Neural cell (in vitro differentiated cells): ENCODE measurements around the gene NPAS2. TPM values are rescaled to one million over a fixed set of nuclear protein-coding genes. Genes with fewer than 3 reads are reported as not detected.

Source experiments
- H2AFZ ChIP-seq: fragments of 200-600, 300-800 bp; sonication (generic), shearing (Covaris generic); 2 replicates; pipeline ENCODE4 v1.6.0; 2014; ENCODE audit warnings: low read depth, mild to moderate bottlenecking, antibody characterized with exemption, low read length, moderate library complexity
- H3F3A ChIP-seq: fragments of 200-600 bp; shearing (Covaris generic); 2 replicates; pipeline ENCODE4 v1.6.1; 2016; ENCODE audit warnings: mild to moderate bottlenecking, moderate library complexity, mixed read lengths, antibody characterized with exemption, low read length; ENCODE audit not compliant: insufficient read depth, poor library complexity, severe bottlenecking
- H3K27ac ChIP-seq: fragments of 200-600, 300-800 bp; sonication (generic), shearing (Covaris generic); 2 replicates; pipeline ENCODE4 v1.5.1; 2014; ENCODE audit warnings: mild to moderate bottlenecking, low read length, moderate library complexity
- H3K27me3 ChIP-seq: fragments of 300-800, 200-600 bp; sonication (generic), shearing (Covaris generic); 2 replicates; pipeline ENCODE4 v1.6.0; 2014; ENCODE audit warnings: mild to moderate bottlenecking, low read depth, low read length, moderate library complexity; ENCODE audit not compliant: insufficient read depth
- H3K36me3 ChIP-seq: fragments of 300-800, 200-600 bp; sonication (generic), shearing (Covaris generic); 2 replicates; pipeline ENCODE4 v1.5.1; 2014; ENCODE audit warnings: mild to moderate bottlenecking, antibody characterized with exemption, low read length, moderate library complexity; ENCODE audit not compliant: insufficient read depth
- H3K4me2 ChIP-seq: fragments of 300-800, 200-600 bp; sonication (generic), shearing (Covaris generic); 2 replicates; pipeline ENCODE4 v1.6.0; 2014; ENCODE audit warnings: mild to moderate bottlenecking, low read length
- H3K4me3 ChIP-seq: fragments of 300-800, 200-600 bp; sonication (generic), shearing (Covaris generic); 2 replicates; pipeline ENCODE4 v1.5.1; 2014; ENCODE audit warnings: mild to moderate bottlenecking, low read length, moderate library complexity
- H3K79me2 ChIP-seq: fragments of 200-600 bp; shearing (Covaris generic); replicated peaks from 2 replicates; pipeline ENCODE4 v1.6.0; 2014; ENCODE audit warnings: mild to moderate bottlenecking, low read length, moderate library complexity; ENCODE audit not compliant: insufficient read depth
- H3K9ac ChIP-seq: fragments of 300-800, 200-600 bp; sonication (generic), shearing (Covaris generic); 2 replicates; pipeline ENCODE4 v1.6.1; 2016; ENCODE audit warnings: mild to moderate bottlenecking, low read length, mixed read lengths
- H3K9me2 ChIP-seq: fragments of 200-600 bp; shearing (Covaris generic); 2 replicates; pipeline ENCODE4 v1.6.1; 2016; ENCODE audit warnings: mild to moderate bottlenecking, low read length, mixed read lengths; ENCODE audit not compliant: insufficient read depth
- H3K9me3 ChIP-seq: fragments of 200-600, 300-800 bp; sonication (generic), shearing (Covaris generic); 2 replicates; pipeline ENCODE4 v1.6.1; 2016; ENCODE audit warnings: mild to moderate bottlenecking, mixed run types, low read length, moderate library complexity, mixed read lengths
- H4K20me1 ChIP-seq: fragments of 200-600 bp; shearing (Covaris generic); 2 replicates; pipeline ENCODE4 v1.6.1; 2016; ENCODE audit warnings: mild to moderate bottlenecking, mixed run types; ENCODE audit not compliant: insufficient read depth
- CTCF ChIP-seq: fragments of 450-650 bp; IDR thresholded peaks from 2 replicates; pipeline ENCODE4 v1.5.1; 2014; ENCODE audit warnings: antibody characterized with exemption, mild to moderate bottlenecking, moderate library complexity; ENCODE audit not compliant: poor library complexity, severe bottlenecking
- EP300 ChIP-seq: fragments of 450-650 bp; conservative IDR thresholded peaks from 2 replicates; pipeline ENCODE4 v1.6.1; 2014; ENCODE audit warnings: antibody characterized with exemption, mild to moderate bottlenecking, moderate library complexity; ENCODE audit not compliant: poor library complexity, severe bottlenecking
- EZH2 ChIP-seq: fragments of 200-600, 300-800 bp; shearing (Covaris generic), sonication (generic); IDR thresholded peaks from 2 replicates; pipeline ENCODE4 v1.6.1; 2014; ENCODE audit warnings: antibody characterized with exemption, low read length, borderline replicate concordance, mild to moderate bottlenecking; ENCODE audit not compliant: insufficient read depth, poor library complexity, severe bottlenecking
- MXI1 ChIP-seq: fragments of 450-650 bp; conservative IDR thresholded peaks from 2 replicates; pipeline ENCODE4 v1.6.1; 2014; ENCODE audit warnings: antibody characterized with exemption, mild to moderate bottlenecking; ENCODE audit not compliant: poor library complexity, severe bottlenecking
- POLR2AphosphoS5 ChIP-seq: IDR thresholded peaks from 2 replicates; pipeline ENCODE4 v1.6.1; 2012
- RAD21 ChIP-seq: fragments of 450-650 bp; conservative IDR thresholded peaks from 2 replicates; pipeline ENCODE4 v1.6.1; 2014; ENCODE audit warnings: antibody characterized with exemption, mild to moderate bottlenecking, moderate library complexity
- REST ChIP-seq: IDR thresholded peaks from 2 replicates; pipeline ENCODE4 v1.6.1; 2012; ENCODE audit warnings: borderline replicate concordance
- SMC3 ChIP-seq: fragments of 450-650 bp; conservative IDR thresholded peaks from 2 replicates; pipeline ENCODE4 v1.6.1; 2014; ENCODE audit warnings: antibody characterized with exemption, mild to moderate bottlenecking, moderate library complexity; ENCODE audit not compliant: poor library complexity
- TAF1 ChIP-seq: IDR thresholded peaks from 2 replicates; pipeline ENCODE4 v1.6.1; 2012; ENCODE audit warnings: low read depth
- polyA plus RNA-seq: library from polyadenylated mRNA; depleted of rRNA; stranded (reverse); fragments of >200 nt; gene quantifications from 2 replicates; pipeline ENCODE4 v1.2.3, GENCODE V29; 2014

NPAS2 gene
- polyA plus RNA-seq, 1 donor from 2014 or later: 2.1 TPM

DNA sequence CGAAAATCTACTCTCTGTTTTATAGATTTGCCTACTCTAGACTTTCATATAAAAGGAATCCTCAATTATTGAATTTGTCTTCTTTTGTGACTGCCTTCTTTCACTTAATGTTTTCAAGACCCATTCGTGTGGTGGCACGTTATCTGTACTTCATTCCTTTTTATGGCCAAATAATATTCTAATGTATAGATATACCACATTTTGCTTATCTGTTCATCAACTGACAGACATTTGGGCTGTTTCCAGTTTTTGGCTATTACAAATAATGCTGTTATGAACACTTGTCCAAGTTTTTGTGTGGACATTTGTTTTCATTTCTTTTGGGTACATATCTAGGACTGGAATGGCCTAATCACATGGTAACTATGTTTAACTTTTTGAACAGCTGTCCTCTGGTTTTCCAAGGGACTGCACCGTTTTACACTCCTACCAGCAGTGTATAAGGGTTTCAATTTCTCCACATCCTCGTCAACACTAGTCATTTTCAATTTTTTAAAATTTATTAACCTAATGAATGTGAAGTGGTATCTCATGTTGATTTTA, 9.3 kb upstream of the NPAS2 start:
- no peaks in the 10 kb centered on the region for H3K79me2 ChIP-seq
- H3K27me3 ChIP-seq: no peaks in the 10 kb centered on the region
- no peaks in the 10 kb centered on the region for H3K9me3 ChIP-seq
- no peaks in the 10 kb centered on the region for H3K36me3 ChIP-seq
- no peaks in the 10 kb centered on the region for H4K20me1 ChIP-seq
- H3K9me2 ChIP-seq: no peaks in the 10 kb centered on the region
- H3F3A ChIP-seq: no peaks in the 10 kb centered on the region
- no peak overlapping the region for H2AFZ ChIP-seq
- no peak overlapping the region for H3K4me2 ChIP-seq
- no peak overlapping the region for H3K27ac ChIP-seq
- H3K9ac ChIP-seq: no peak overlapping the region
- no peak overlapping the region for H3K4me3 ChIP-seq
- TF ChIP-seq CTCF (no peak), MXI1 (no peak), REST (no peak), TAF1 (no peak), EZH2 (no peak), POLR2AphosphoS5 (no peak), EP300 (no peak), RAD21 (no peak), SMC3 (no peak)

DNA sequence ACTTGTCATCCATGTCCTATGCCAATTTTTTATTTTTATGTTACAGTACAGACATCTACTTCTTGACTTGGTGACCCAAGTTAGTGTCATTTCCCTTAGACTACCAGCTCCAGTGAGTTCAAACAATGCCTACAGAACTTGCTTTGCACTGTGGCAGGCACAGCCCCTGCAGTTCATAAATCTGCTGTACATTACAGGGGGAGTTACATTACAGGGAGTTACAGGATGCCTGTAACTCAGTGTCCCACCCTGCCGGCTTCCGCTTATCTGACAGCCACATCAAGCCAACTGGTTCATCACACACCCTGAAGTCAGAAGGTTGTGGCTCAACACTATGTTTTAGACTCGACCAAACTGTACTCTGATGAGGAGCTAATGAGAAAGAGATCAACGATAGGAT, 7.8 kb upstream of the NPAS2 start:
- H3K36me3 ChIP-seq: no peaks in the 10 kb centered on the region
- H3F3A ChIP-seq: no peaks in the 10 kb centered on the region
- no peaks in the 10 kb centered on the region for H3K27me3 ChIP-seq
- H3K9me3 ChIP-seq: no peaks in the 10 kb centered on the region
- H3K27ac ChIP-seq: no peak overlapping the region
- TF ChIP-seq TAF1: no peak
- TF ChIP-seq EZH2: no peak
- TF ChIP-seq SMC3: no peak
- TF ChIP-seq RAD21: no peak
- TF ChIP-seq CTCF: no peak
- TF ChIP-seq REST: no peak
- no peak for TF ChIP-seq MXI1
- TF ChIP-seq EP300: no peak
- H3K9ac ChIP-seq: no peak overlapping the region
- H4K20me1 ChIP-seq: no peaks in the 10 kb centered on the region
- no peak overlapping the region for H3K4me3 ChIP-seq
- H2AFZ ChIP-seq: no peak overlapping the region
- no peaks in the 10 kb centered on the region for H3K79me2 ChIP-seq
- no peaks in the 10 kb centered on the region for H3K9me2 ChIP-seq
- H3K4me2 ChIP-seq: no peak overlapping the region
